GM19035 (cell line): ENCODE data around the gene RALBP1.
A peak's percentile ranks its signal among the peaks of the same experiment; 100 is the strongest.
"Not testable (repeated sequence)": the region's sequence is repeated elsewhere in the genome, so short reads cannot be mapped to it uniquely, and the experiment has no call there.

Source experiments
- ATAC-seq: cut with Tn5 transposase; IDR thresholded peaks from one replicate; pipeline ENCODE4 v1.9.1; 2021; ENCODE audit not compliant: unreplicated experiment

The RALBP1 gene

DNA sequence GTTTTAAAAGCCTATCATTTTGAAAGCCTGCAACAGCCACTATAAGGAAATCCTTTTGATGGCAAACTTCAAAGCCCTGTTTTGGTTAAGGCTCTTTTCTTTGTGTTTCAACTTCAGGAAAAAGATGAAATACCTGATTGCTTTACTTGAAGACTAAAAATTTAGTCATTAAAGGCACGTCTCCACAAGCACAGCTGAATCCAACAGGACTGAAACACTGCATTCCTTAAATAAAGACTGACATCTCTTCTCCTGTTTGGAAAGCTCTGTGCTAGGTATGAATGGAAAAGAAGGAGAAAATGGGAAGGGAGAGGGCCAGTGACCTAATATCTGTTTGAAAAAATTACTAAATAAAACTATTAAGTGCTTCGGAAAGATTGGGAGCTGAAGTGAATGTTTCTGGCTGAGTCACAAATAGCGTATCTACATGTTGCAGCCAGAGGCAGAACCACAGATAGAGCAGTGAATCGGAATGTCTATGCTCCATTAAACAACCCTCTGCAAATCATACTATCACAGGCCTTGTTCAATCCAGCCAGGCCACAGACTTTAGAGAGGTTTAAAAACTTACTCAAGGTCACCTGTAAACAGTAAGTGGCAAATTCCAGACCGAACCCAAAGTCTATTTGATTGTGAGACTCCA, 21.1 kb upstream of the RALBP1 start:
- ATAC-seq, result no peak

- no peak for ATAC-seq
Observed at GRCh38 chr18:9455718-9456511, 19.4 kb upstream of the RALBP1 start.

- no peak for ATAC-seq
Observed at GRCh38 chr18:9466127-9466526, 9.2 kb upstream of the RALBP1 start.

GRCh38 chr18:9466846-9467245, 8.5 kb upstream of the RALBP1 start:
- ATAC-seq, result no peak

DNA sequence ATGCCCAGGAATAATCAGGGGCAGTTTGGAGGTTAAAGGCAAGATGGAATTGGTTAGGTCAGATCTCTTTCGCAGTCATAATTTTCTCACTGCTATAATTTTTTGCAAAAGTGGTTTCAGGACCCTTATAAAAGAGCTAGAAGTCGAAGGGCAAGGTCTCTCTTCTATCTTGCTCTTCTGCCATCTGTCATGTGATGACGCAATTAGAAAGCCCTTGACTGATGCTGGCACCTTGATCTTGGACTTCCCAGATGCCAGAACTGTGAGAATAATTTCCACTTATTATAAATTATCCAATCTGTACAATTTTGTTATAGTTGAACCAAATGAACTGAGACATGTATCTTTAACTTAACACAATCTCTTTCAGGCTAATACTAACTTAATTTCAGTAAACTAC, 6.3 kb upstream of the RALBP1 start:
- no peak for ATAC-seq

DNA sequence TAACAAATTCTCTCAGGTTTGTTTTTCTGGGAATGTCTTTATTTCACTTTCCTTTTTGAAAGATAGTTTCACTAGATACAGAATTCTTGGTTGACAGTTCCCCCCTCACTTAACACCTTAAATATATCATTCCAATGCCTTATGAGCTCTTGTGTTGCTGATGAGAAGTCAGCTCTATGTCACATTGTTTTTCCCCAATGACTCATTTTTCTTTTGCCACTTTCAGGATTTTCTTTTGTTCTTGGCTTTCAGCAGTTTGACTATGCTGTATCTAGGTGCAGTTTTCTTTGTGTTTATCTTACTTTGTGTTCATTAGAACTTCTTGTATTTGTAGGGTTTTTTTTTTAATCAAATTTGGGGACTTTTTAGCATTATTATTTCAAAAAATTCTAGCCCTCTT, 5.6 kb upstream of the RALBP1 start:
- ATAC-seq, result no peak

DNA sequence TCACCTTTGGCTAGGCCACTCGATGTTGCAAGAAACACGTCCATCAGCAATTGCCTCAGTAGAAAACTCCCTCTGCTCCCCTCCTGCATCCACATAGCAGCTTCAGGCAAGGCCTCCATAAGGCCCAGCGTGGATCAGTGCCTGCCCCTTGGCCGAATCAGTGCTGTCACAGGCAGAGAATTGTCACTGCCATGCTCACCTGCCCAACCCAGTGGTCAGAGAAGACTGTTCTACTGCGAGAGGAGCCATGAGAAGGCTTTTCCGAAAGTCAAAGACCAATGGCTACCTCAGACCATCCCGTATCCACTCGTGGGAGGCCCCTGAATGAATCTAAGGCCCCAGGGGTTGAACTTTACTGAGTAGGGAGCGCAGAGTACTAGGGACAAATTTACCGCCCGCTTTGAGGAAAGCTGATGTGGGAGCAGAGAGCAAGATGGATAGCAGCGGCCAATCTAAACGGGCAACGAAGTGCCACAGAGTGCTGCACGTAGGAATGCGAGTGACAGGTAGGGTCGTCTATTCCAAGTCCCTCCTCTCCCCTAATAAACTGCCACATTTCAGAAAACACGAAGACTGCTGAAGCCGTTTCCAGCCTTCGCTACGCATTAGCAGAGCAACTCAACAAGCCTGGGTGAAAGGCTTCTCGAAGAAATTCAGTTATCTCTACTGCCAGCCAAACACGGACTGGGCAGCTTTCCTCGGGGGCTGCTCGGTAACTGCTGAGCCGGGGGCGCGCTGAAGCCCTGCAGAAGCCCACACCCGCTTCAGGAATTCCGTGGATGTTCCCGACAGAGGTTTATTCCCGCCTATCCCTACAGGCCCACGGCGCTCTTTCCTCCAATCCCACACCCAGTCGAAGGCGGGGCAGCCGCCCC, 968 bp upstream of the RALBP1 start:
- ATAC-seq, result no peak

GRCh38 chr18:9475643-9476591, 604 bp downstream of the RALBP1 start:
- ATAC-seq, result no peak

DNA sequence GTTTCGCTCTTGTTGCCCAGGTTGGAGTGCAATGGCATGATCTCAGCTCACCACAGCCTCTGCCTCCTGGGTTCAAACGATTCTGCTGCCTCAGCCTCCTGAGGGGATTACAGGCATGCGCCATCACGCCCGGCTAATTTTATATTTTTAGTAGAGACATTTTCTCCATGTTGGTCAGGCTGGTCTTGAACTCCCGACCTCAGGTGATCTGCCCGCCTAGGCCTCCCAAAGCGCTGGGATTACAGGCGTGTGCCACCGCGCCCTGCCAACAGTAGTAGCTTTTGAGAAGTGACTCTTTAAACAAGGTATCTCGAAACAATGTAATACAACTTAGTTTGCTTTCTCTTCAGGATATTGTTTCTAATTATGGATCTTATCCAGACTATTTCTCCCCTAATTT, 1.6 kb downstream of the RALBP1 start:
- not testable (repeated sequence) for ATAC-seq

DNA sequence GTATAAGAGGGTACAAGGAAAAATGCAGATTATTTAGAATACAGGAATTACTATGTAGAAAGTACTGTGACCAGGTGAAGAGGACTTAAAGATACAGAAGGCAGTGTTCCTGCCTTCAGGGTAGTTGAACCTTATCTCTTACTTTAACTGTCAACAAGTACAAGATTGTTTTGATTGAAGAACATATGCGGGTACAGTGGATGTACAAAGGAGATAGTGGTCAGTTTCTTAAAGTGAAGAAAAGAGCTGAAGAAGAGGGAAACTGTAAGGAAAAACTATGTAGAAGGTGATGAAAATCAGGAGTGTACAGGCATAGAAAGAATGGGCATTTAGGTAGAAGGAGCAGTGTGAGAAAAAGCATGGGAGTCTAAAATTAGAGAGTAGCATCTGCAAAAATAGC, 2.2 kb downstream of the RALBP1 start:
- ATAC-seq, result no peak

GRCh38 chr18:9478545-9478944, 3.2 kb downstream of the RALBP1 start:
- no peak for ATAC-seq

- no peak for ATAC-seq
Observed at GRCh38 chr18:9482790-9483189, 7.5 kb downstream of the RALBP1 start.

DNA sequence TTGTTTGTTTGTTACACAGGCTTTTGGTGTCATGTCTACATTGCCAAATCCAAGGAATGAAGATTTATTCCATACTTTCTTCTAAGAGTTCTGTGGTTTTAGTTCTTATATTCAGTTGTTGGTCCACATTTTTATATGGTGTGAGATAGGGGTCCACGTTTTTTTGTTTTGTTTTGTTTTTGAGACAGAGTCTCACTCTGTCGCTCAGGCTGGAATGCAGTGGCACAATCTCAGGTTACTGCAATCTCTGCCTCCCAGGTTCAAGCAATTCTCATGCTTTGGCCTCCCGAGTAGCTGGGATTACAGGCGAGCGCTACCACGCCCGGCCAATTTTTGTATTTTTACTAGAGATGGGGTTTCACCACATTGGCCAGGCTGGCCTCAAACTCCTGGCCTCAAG, 8.2 kb downstream of the RALBP1 start:
- ATAC-seq, result no peak

GRCh38 chr18:9484856-9485255, 9.5 kb downstream of the RALBP1 start:
- not testable (repeated sequence) for ATAC-seq

DNA sequence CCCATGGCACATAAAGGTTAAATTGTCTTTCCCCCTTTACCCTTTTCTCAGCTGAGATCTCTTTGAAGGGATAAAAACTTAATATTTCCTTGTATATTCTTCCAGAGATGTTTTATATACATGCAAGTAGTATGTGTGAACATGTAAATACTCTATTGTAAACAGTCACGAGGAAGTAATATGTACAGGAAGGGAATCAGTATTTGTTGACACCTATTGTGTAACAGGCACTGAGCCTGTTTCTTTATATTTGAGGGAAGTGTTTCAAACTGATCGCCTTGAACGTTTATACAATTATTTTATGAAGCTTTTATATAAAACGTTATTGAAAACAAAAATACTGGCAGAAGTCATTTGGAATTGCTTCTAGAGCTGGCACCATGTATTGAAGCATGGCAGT, 13.2 kb downstream of the RALBP1 start:
- ATAC-seq, result no peak

DNA sequence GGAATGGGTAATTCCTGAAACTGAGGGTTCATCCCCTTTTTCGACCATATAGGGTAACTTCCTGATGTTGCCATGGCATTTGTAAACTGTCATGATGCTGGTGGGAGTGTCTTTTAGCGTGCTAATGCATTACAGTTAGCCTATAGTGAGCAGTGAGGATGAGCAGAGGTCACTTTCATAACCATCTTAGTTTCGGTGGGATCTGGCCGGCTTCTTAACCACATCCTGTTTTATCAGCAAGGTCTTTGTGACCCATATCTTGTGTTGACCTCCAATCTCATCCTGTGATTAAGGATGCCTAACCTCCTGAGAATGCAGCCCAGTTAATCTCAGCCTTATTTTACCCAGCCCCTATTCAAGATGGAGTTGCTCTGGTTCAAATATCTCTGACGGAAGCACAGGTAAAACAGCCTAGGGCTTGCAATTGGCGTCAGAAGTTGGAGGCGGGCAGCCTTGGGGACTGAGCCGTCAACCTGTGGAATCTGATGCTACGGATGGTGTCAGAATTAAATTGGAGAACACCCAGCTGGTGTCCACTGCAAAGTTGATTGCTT, 19.5 kb downstream of the RALBP1 start:
- peak; percentile 68 for ATAC-seq

- no peak for ATAC-seq
Observed at GRCh38 chr18:9495465-9495864, 20.2 kb downstream of the RALBP1 start.

DNA sequence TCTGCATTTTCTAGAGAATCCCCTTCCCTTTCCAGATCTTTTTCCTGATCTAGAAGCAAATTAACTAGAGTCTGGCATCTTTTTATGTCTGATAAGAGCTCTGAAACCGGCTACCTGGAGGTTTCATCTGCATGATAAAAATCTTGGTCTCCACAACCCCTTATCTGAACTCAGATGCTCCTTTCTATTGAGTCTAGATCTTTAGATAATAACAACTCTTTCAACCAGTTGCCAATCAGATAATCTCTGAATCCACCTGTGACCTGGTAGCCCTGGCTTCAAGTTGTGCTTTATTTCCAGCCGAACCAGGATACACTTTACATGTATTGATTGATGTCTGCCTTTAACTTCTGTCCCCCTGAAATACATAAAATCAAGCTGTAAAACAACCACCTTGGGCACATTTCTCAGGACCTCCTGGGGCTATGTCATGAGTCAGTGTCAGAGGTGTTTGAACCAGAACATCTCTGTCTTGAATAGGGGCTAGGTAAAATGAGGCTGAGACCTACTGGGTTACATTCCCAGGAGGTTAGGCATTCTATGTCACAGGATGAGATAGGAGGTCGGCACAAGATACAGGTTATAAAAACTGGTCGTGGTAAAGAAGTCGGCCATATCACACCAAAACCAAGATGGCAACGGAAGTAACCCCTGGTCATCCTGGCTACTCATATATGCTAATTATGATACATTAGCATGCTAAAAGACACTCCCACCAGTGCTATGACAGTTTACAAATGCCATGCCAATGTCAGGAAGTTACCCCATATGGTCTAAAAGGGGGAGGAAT, 20.8 kb downstream of the RALBP1 start:
- no peak for ATAC-seq

GRCh38 chr18:9506046-9506792, 30.9 kb downstream of the RALBP1 start:
- no peak for ATAC-seq
